Superior temporal gyrus (tissue), 1 donor: Measurements from ENCODE around the gene PLEKHD1.

Experiments
- DNase-seq: peaks from one replicate; pipeline ENCODE4 v3.0.0-alpha.2; 2016; ENCODE audit errors: extremely low spot score

Gene PLEKHD1

GRCh38 chr14:69547701-69548348 lies 63.3 kb downstream of the PLEKHD1 start:
- no peak for DNase-seq

DNA sequence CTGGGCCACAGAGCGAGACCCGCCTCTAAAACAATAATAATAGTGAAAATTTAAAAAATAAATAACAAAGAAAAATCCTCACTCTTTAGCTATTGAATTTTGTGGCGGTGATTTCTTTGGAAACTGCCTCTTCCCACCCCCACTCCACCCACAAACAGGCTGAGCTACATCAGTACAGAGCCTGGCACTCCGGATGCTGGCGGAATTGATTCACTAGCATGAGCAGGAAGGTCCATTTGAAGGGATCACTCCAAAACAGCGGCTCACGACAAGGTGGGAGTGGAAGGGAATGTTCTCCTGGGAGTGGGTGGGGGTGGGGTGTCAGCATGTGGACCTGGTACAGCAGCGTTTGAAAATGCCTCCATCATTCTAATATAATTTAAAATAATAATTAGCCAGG lies 64.0 kb downstream of the PLEKHD1 start:
- no peak for DNase-seq

DNA sequence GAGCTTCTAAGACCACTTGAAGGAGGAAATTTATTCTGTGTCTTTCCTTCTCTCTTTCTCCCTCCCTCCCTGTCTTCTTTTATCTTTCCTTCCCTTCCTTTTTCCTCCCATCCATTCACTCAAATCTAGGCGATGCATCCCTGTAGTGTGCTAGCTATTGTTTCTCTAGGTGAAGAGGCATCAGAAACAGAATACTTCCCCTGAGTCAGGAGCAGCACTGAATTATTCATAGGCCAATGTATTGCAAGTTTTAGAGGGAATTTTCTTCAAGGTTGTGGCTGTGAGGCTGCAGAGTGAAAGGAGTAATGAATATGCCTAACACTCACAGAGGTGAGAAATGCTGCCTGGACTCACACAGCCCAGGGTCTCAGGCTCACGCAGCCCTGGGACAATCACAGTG lies 67.0 kb downstream of the PLEKHD1 start:
- no peak for DNase-seq

- no peak for DNase-seq
These were observed 68.7 kb downstream of the PLEKHD1 start for GRCh38 chr14:69553252-69553651.

- no peak for DNase-seq
These were observed 70.0 kb downstream of the PLEKHD1 start for GRCh38 chr14:69554500-69554899.

DNA sequence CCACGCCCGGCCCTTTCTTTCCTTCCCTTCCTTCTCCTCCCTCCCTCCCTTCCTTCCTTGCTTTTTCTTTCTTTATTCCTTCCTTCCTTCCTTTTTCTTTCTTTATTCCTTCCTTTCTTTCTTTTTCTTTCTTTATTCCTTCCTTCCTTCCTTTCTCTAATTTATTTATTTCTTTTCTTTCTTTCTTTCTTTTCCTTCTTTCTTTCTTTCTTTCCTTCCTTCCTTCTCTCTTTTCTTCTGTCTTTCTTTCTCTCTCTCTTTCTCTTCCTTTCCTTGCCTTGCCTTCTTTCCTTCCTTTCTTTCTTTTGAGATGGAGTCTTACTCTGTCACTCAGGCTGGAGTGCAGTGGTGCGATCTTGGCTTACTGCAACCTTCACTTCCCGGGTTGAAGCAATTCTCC lies 74.2 kb downstream of the PLEKHD1 start:
- DNase-seq, result no peak

DNA sequence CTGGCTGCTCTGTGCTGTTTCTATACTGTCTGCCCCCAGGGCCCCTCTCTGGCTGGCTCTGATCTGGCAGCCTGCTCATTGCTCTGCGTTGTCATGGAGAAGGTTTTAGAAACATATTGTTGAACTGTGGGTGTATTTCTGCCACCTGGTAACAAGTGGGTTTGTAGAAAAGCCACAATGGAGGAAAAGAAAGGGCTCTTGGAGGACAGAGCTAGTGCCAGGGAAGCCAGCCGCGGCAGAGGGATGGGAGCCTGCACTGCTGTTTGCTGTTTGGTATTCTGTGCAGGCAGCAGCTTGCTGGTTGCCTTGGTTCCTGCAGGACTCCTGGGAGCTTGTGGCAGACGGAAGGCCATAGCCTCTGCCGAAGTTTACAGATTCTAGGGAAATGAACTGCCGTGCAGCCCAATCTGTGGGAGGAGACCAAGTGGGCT lies 75.1 kb downstream of the PLEKHD1 start:
- peak; percentile 70 for DNase-seq

DNA sequence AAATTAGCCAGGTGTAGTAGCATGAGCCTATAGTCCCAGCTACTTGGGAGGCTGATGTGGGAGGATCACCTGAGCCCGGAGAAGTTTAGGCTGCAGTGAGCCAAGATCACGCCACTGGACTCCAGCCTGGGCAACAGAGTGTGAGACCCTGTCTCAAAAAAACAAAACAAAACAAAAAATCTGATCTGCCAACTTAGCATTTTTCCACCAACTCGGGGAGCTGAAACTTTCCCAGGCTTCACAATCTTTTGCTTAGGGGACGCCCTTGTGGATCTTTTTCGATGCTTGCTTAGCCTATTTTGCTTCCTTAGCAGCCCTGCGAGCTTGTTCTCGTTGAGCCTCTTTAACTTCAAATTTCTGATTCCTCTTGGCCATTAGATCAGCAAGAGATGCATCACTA lies 76.3 kb downstream of the PLEKHD1 start:
- DNase-seq, result no peak

DNA sequence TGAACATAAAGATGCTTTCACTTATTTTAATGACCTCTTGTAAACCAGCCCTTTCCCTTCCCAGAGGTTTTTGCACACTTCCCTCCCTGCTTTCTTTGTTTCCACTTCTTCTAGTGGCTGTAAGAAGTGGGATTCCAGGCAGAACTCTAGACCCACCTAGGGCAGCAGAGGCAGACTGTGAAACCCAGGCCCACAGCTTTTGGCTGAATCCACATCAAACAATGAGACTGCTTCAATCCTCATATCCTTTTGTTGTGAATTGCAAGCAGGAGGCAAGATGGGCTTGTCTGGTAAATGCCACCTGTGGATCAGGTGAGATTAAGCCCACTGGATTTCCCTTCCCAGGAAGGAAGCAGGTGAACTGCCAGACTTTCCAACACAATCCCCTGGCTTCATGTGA lies 77.4 kb downstream of the PLEKHD1 start:
- DNase-seq, result no peak

DNA sequence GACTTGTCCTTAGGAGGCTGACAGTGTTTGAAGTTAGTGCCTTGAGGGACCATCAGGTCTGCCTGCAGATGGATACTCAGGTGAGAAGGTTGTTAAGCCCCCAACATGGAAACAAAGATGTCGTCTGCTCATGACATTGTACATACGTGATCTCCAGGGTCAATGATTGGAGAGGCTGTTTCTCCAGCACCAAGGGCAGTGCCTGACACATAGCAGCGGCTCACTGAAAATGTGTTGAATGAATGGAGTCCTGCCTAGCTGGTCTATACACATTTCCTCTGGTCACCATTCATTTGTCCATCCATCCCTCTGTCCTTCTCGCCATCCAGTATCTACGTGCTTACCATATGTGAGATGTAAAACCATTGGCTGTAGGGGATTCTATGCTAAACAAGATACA lies 83.0 kb downstream of the PLEKHD1 start:
- no peak for DNase-seq

- DNase-seq, result no peak
These were observed 85.3 kb downstream of the PLEKHD1 start for GRCh38 chr14:69569859-69570258.

- DNase-seq, result no peak
These were observed 86.4 kb downstream of the PLEKHD1 start for GRCh38 chr14:69570836-69571330.

DNA sequence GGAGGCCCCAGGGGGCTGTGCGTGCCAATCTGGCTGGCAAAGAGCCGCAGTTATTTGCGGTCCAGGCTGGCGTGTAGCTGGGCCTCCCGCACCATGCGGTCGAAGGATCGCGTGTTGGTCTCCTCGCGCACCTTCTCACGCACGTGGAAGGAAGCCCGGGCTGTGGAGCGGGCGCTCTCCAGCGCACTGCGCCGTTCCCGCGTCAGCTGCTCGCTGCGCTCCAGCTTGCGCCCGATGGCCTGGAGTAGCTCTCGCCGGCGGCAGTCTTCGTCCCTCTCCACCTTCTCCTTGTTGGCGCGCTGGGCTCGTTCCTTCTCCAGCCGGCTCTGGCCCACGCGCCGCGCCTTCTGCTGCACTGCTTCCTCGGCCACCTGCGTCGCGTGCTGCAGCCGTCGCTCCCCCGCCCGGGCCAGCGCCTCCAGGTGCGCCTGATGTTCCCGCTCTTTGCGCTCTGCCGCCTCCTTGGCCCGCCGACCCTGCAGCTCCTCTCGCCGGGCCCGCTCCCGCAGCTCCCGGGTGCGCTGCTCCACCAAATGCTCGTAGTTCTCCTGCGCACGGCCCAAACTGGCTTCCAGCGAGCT lies 87.0 kb downstream of the PLEKHD1 start:
- DNase-seq, result no peak

- no peak for DNase-seq
These were observed 87.7 kb downstream of the PLEKHD1 start for GRCh38 chr14:69572030-69572840.

DNA sequence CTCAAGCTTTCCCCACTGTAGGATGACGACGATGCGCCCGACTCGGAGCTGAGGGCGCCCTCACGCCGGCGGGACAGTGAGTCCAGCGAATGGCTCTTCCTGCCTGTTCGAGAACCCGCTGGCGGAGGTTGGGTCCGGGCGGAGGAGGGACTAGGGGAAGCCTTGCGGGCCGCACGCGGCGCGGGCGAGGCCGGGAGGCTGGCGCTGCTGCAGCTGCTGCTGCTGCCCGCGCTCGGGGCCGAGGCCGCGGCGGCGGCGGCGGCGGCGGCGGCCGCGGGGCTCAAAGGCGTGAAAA lies 88.3 kb downstream of the PLEKHD1 start:
- no peak for DNase-seq

- no peak for DNase-seq
These were observed 88.8 kb downstream of the PLEKHD1 start for GRCh38 chr14:69573205-69573830.

GRCh38 chr14:69573831-69574262 lies 89.3 kb downstream of the PLEKHD1 start:
- peak; percentile 33 for DNase-seq

DNA sequence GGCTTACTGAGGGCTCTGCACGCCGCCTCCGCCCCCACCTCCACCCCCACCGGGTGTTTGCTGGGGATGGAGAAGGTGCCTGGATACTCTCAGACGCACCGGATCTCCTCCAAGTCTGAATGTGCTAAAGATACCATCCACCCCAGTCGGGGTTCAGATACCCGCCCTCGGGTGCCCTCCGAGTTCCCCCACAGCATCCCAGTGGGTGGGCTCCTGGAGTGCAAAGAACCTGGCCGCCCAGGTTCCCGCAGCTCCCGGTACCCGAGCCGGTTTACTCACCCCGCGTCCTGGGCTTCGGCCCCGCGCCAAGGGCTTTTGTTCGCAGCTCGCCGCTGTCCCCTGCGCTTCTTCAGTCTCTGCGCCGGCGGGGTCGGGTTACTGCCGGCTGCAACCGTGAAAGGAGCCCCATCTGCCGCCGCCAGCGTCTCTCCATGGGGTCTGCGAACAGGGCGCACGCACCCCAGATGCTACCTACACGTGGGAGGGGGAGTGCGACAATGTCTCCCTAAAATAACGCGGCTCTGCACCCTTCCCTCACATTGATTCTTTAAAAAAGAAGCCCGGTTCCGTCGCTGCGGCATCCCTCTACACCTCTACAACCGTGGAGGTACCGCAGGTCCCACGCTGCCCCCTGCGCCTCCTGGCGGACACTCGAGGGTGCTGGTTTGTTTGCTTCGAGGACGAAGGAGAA lies 89.9 kb downstream of the PLEKHD1 start, which contains the start of gene CCDC177:
CCDC177 (minus strand) TSS at position 609 of the 691 bp plus-strand sequence. CDS start 1,249 bp downstream, outside the sequence.
- DNase-seq, result no peak

DNA sequence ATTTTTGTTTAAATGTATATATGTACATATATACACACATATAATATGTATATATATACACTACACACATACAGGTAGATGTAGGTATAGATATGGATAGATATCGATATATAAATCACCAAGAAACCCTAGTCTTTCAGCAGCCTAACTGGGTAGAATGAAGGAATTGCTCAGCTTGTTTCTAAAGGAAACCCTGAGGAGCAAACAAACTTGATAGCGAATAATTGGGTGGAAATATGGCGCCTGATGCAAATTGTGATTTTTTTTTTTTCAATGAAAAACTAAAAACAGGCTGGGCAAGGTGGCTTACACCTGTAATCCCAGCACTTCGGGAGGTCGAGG lies 90.4 kb downstream of the PLEKHD1 start:
- DNase-seq, result peak; percentile 72

GRCh38 chr14:69579476-69579875 lies 94.9 kb downstream of the PLEKHD1 start:
- DNase-seq, result no peak

GRCh38 chr14:69580009-69580577 lies 95.6 kb downstream of the PLEKHD1 start:
- DNase-seq, result no peak
